ENCODE results near the gene CDKN1B. TPM values are rescaled to one million over a fixed set of nuclear protein-coding genes. Genes with fewer than 3 reads are reported as not detected.

Gene CDKN1B
- total and polyA plus RNA-seq, 2 of the 13 experiments (the other 11 are each of a cell fraction or from before 2014, with no cell fraction given), result 20.1 to 37.2 TPM

- TF ChIP-seq ZNF451 (CRISPR knock-in tag; IDR thresholded peaks at IDR 0.05), result no peak
- no peak for TF ChIP-seq ZNF543 (CRISPR knock-in tag; IDR thresholded peaks at IDR 0.05)
- no peak; the same call in 1 of the 2 replicates for TF ChIP-seq DMAP1 (CRISPR knock-in tag; IDR thresholded peaks at IDR 0.05)
- no peak for TF ChIP-seq ZKSCAN5 (CRISPR knock-in tag; IDR thresholded peaks at IDR 0.05)
- TF ChIP-seq ZC3H4 (CRISPR knock-in tag; IDR thresholded peaks at IDR 0.05; ENCODE audit: borderline replicate concordance), result no peak
- TF ChIP-seq ZNF256 (CRISPR knock-in tag; conservative IDR thresholded peaks at IDR 0.05), result no peak
- no peak for TF ChIP-seq HNF4G (IDR thresholded peaks at IDR 0.05; ENCODE audit: borderline replicate concordance, low read depth, low read length)
- no peak for TF ChIP-seq HNF4G (CRISPR knock-in tag; IDR thresholded peaks at IDR 0.05; ENCODE audit: borderline replicate concordance, low read depth)
- TF ChIP-seq MEIS2 (CRISPR knock-in tag; IDR thresholded peaks at IDR 0.05), result no peak
- no peak for TF ChIP-seq TEAD2 (CRISPR knock-in tag; IDR thresholded peaks at IDR 0.05)
- peak; percentile 38; the same call in 1 of the 2 replicates for TF ChIP-seq SALL1 (CRISPR knock-in tag; IDR thresholded peaks at IDR 0.05)
- TF ChIP-seq USF2 (IDR thresholded peaks at IDR 0.05; ENCODE audit: low read depth, low read length), result no peak
- no peak for TF ChIP-seq USF2 (CRISPR knock-in tag; IDR thresholded peaks at IDR 0.05; ENCODE audit: borderline replicate concordance)
- TF ChIP-seq ARID3A (IDR thresholded peaks at IDR 0.05; ENCODE audit: low read depth, low read length), result no peak
- TF ChIP-seq TOPORS (CRISPR knock-in tag; IDR thresholded peaks at IDR 0.05), result no peak
- no peak for TF ChIP-seq SMARCE1 (IDR thresholded peaks at IDR 0.05; ENCODE audit: borderline replicate concordance)
- TF ChIP-seq SOX5 (CRISPR knock-in tag; IDR thresholded peaks at IDR 0.05; ENCODE audit: borderline replicate concordance), result peak; percentile 9; the same call in 1 of the 2 replicates
- TF ChIP-seq GPBP1L1 (CRISPR knock-in tag; IDR thresholded peaks at IDR 0.05), result no peak
- TF ChIP-seq GABPB1 (CRISPR knock-in tag; IDR thresholded peaks at IDR 0.05), result no peak
- TF ChIP-seq ZNF569 (CRISPR knock-in tag; IDR thresholded peaks at IDR 0.05; ENCODE audit: borderline replicate concordance), result no peak
- no peak for TF ChIP-seq TBL1XR1 (IDR thresholded peaks at IDR 0.05; ENCODE audit: borderline replicate concordance, low read length, partially characterized antibody)
- no peak for TF ChIP-seq RCOR2 (CRISPR knock-in tag; IDR thresholded peaks at IDR 0.05)
Observed at GRCh38 chr12:12696562-12697383, 20.4 kb upstream of the CDKN1B start (continued).
